ENCODE data around the gene OGFOD2. TPM values are rescaled to one million over a fixed set of nuclear protein-coding genes. Genes with fewer than 3 reads are reported as not detected.

OGFOD2 gene
- total and polyA plus RNA-seq, 2 of the 13 experiments (the other 11 are each of a cell fraction or from before 2014, with no cell fraction given): 13.2 to 14.6 TPM

- TF ChIP-seq ZNF782 (CRISPR knock-in tag; IDR thresholded peaks at IDR 0.05; ENCODE audit: borderline replicate concordance) (no peak), ZNF318 (CRISPR knock-in tag; IDR thresholded peaks at IDR 0.05) (no peak), ZNF773 (CRISPR knock-in tag; IDR thresholded peaks at IDR 0.05; ENCODE audit: borderline replicate concordance) (no peak), ZNF777 (CRISPR knock-in tag; IDR thresholded peaks at IDR 0.05) (no peak)
Measured at GRCh38 chr12:122927756-122928403, 47.2 kb upstream of the OGFOD2 start (continued).

Measured in HepG2 (cell line).